ENCODE measurements around the gene ARSJ. TPM values are rescaled to one million over a fixed set of nuclear protein-coding genes. Genes with fewer than 3 reads are reported as not detected.

ARSJ gene
- total RNA-seq, 6 experiments from 2014 or later, result 33.4 to 40.6 (median 36.1) TPM

- DNase-seq, result no peak
- Mint-ChIP-seq H3K4me3 (no peak overlapping the region), H3K27ac (no peak overlapping the region; the same call in 1 of the 2 replicates), H3K27me3 (ENCODE audit: insufficient read depth) (no peaks in the 10 kb centered on the region), H3K9me3 (no peaks in the 10 kb centered on the region), H3K4me1 (ENCODE audit: low read depth) (peaks cover 78% of the 10 kb centered on the region), H3K36me3 (ENCODE audit: low read depth) (peaks cover 36% of the 10 kb centered on the region)
- TF ChIP-seq CTCF (IDR thresholded peaks at IDR 0.05), result no peak
Observed at GRCh38 chr4:113962016-113962347, 17.5 kb downstream of the ARSJ start.

- no peak for TF ChIP-seq CTCF (IDR thresholded peaks at IDR 0.05)
- Mint-ChIP-seq H3K9me3 (no peaks in the 10 kb centered on the region), H3K36me3 (ENCODE audit: low read depth) (peaks cover 39% of the 10 kb centered on the region), H3K27ac (peak overlapping the region; percentile 87), H3K27me3 (ENCODE audit: insufficient read depth) (no peaks in the 10 kb centered on the region), H3K4me1 (ENCODE audit: low read depth) (peaks cover 81% of the 10 kb centered on the region), H3K4me3 (no peak overlapping the region)
- DNase-seq, result no peak
Observed at GRCh38 chr4:113960684-113961321, 18.6 kb downstream of the ARSJ start.

GRCh38 chr4:113959539-113959937 lies 19.9 kb downstream of the ARSJ start:
- DNase-seq, result no peak
- peaks cover 43% of the 10 kb centered on the region for H3K36me3 Mint-ChIP-seq (ENCODE audit: low read depth)
- TF ChIP-seq CTCF (IDR thresholded peaks at IDR 0.05), result no peak
- peaks cover 92% of the 10 kb centered on the region for H3K4me1 Mint-ChIP-seq (ENCODE audit: low read depth)
- peak overlapping the region; percentile 87 for H3K27ac Mint-ChIP-seq
- H3K27me3 Mint-ChIP-seq (ENCODE audit: insufficient read depth), result no peaks in the 10 kb centered on the region
- H3K9me3 Mint-ChIP-seq, result no peaks in the 10 kb centered on the region
- H3K4me3 Mint-ChIP-seq, result peak overlapping the region; percentile 83

GRCh38 chr4:113958766-113959538 lies 20.5 kb downstream of the ARSJ start:
- DNase-seq, result peak; percentile 95
- no peaks in the 10 kb centered on the region for H3K27me3 Mint-ChIP-seq (ENCODE audit: insufficient read depth)
- peak overlapping the region; percentile 87 for H3K27ac Mint-ChIP-seq
- H3K4me1 Mint-ChIP-seq (ENCODE audit: low read depth), result peaks cover 94% of the 10 kb centered on the region
- peaks cover 39% of the 10 kb centered on the region for H3K36me3 Mint-ChIP-seq (ENCODE audit: low read depth)
- no peak for TF ChIP-seq CTCF (IDR thresholded peaks at IDR 0.05)
- H3K9me3 Mint-ChIP-seq, result no peaks in the 10 kb centered on the region
- peak overlapping the region; percentile 83 for H3K4me3 Mint-ChIP-seq

- H3K4me3 Mint-ChIP-seq, result peak overlapping the region; percentile 83; the same call in 1 of the 2 replicates
Observed at GRCh38 chr4:113957956-113958355, 21.5 kb downstream of the ARSJ start.

More at GRCh38 chr4:113957956-113958355, 21.5 kb downstream of the ARSJ start:
- Mint-ChIP-seq H3K27ac (peak overlapping the region; percentile 74), H3K9me3 (no peaks in the 10 kb centered on the region), H3K4me1 (ENCODE audit: low read depth) (peaks cover 95% of the 10 kb centered on the region), H3K27me3 (ENCODE audit: insufficient read depth) (no peaks in the 10 kb centered on the region), H3K36me3 (ENCODE audit: low read depth) (peaks cover 33% of the 10 kb centered on the region)
- no peak for DNase-seq
- TF ChIP-seq CTCF (IDR thresholded peaks at IDR 0.05), result no peak

All from HFFc6 (cell line).